NT2/D1 (cell line): ENCODE data around the gene GPRC6A.

Experiments
- SUZ12 ChIP-seq: IDR thresholded peaks from 2 replicates; pipeline ENCODE4 v1.6.1; 2011; ENCODE audit not compliant: insufficient read length, insufficient read depth; ENCODE audit errors: extremely low read depth
- YY1 ChIP-seq: IDR thresholded peaks from 2 replicates; pipeline ENCODE4 v1.6.1; 2011; ENCODE audit not compliant: insufficient read length, insufficient read depth
- ZNF274 ChIP-seq: IDR thresholded peaks from 2 replicates; pipeline ENCODE4 v1.6.1; 2011; ENCODE audit warnings: mild to moderate bottlenecking, low read depth, low read length

GRCh38 chr6:116764961-116765841 lies 63.7 kb downstream of the GPRC6A start, which contains the start of gene FAM162B:
- TF ChIP-seq YY1 = no peak
- no peak for TF ChIP-seq ZNF274
- TF ChIP-seq SUZ12 = no peak
